OCI-LY1 (cell line): ENCODE results near the gene ZFP64.

ENCODE experiments used
- H2AFZ ChIP-seq: fragments of 200-600 bp; sonication (generic), shearing (Covaris generic); 2 replicates; pipeline ENCODE4 v1.6.0; 2014; ENCODE audit warnings: antibody characterized with exemption, mild to moderate bottlenecking, low read length
- H3F3A ChIP-seq: fragments of 200-600 bp; sonication (generic), shearing (Covaris generic); 2 replicates; pipeline ENCODE4 v1.6.0; 2014; ENCODE audit warnings: mild to moderate bottlenecking, antibody characterized with exemption, low read length, moderate library complexity; ENCODE audit not compliant: insufficient read depth
- H3K27ac ChIP-seq: fragments of 200-600 bp; sonication (generic); 2 replicates; pipeline ENCODE4 v1.5.1; 2014; ENCODE audit warnings: low read length, mixed run types, mild to moderate bottlenecking, low read depth; ENCODE audit not compliant: poor library complexity, severe bottlenecking
- H3K27me3 ChIP-seq: fragments of 200-600 bp; sonication (generic); 2 replicates; pipeline ENCODE4 v1.6.0; 2014; ENCODE audit warnings: antibody characterized with exemption, mild to moderate bottlenecking, low read length, moderate library complexity; ENCODE audit not compliant: insufficient read depth
- H3K36me3 ChIP-seq: fragments of 200-600 bp; sonication (generic); 2 replicates; pipeline ENCODE4 v1.6.1; 2014; ENCODE audit warnings: mild to moderate bottlenecking, antibody characterized with exemption, low read length, moderate library complexity, mixed read lengths; ENCODE audit not compliant: insufficient read depth
- H3K4me1 ChIP-seq: fragments of 200-600 bp; sonication (generic); 2 replicates; pipeline ENCODE4 v1.5.1; 2014; ENCODE audit warnings: mild to moderate bottlenecking, low read length, moderate library complexity; ENCODE audit not compliant: insufficient read depth, severe bottlenecking
- H3K4me2 ChIP-seq: fragments of 200-600 bp; sonication (generic), shearing (Covaris generic); 2 replicates; pipeline ENCODE4 v1.6.1; 2014; ENCODE audit warnings: low read length
- H3K4me3 ChIP-seq: fragments of 200-600 bp; sonication (generic); 2 replicates; pipeline ENCODE4 v1.5.1; 2014; ENCODE audit warnings: low read length, low read depth, mild to moderate bottlenecking, mixed read lengths; ENCODE audit not compliant: poor library complexity, severe bottlenecking
- H3K79me2 ChIP-seq: fragments of 200-600 bp; shearing (Covaris generic); 2 replicates; pipeline ENCODE4 v1.6.1; 2016; ENCODE audit warnings: mixed run types, low read length, mixed read lengths; ENCODE audit not compliant: insufficient read depth
- H3K9ac ChIP-seq: fragments of 200-600 bp; sonication (generic), shearing (Covaris generic); 2 replicates; pipeline ENCODE4 v1.6.1; 2014; ENCODE audit warnings: mild to moderate bottlenecking, low read length, mixed read lengths
- H3K9me2 ChIP-seq: fragments of 200-600 bp; sonication (generic), shearing (Covaris generic); 2 replicates; pipeline ENCODE4 v1.6.1; 2014; ENCODE audit warnings: low read depth, mild to moderate bottlenecking, low read length, mixed read lengths
- H3K9me3 ChIP-seq: fragments of 200-600 bp; shearing (Covaris generic); 2 replicates; pipeline ENCODE4 v1.6.1; 2014; ENCODE audit warnings: low read length, mixed read lengths
- H4K20me1 ChIP-seq: fragments of 200-600 bp; sonication (generic), shearing (Covaris generic); 2 replicates; pipeline ENCODE4 v1.6.0; 2016; ENCODE audit warnings: mild to moderate bottlenecking, low read length; ENCODE audit not compliant: insufficient read depth
- CTCF ChIP-seq: fragments of 200-600 bp; sonication (generic), shearing (Covaris generic); IDR thresholded peaks from 2 replicates; pipeline ENCODE4 v1.5.1; 2017; ENCODE audit warnings: mild to moderate bottlenecking, antibody characterized with exemption, low read length, moderate library complexity, mixed read lengths
- EZH2 ChIP-seq: fragments of 200-600 bp; sonication (generic), shearing (Covaris generic); IDR thresholded peaks from 2 replicates; pipeline ENCODE4 v1.8.0; 2017; ENCODE audit warnings: borderline replicate concordance, mixed run types, mild to moderate bottlenecking, antibody characterized with exemption, low read length, moderate library complexity, mixed read lengths

The ZFP64 gene

GRCh38 chr20:52204136-52204535, 12.6 kb upstream of the ZFP64 start:
- H3K27me3 ChIP-seq, result no peaks in the 10 kb centered on the region
- H3K36me3 ChIP-seq, result no peaks in the 10 kb centered on the region
- no peak overlapping the region for H2AFZ ChIP-seq
- no peaks in the 10 kb centered on the region for H4K20me1 ChIP-seq
- no peaks in the 10 kb centered on the region for H3F3A ChIP-seq
- H3K9me2 ChIP-seq, result no peaks in the 10 kb centered on the region
- TF ChIP-seq EZH2, result no peak
- no peak for TF ChIP-seq CTCF
- H3K4me1 ChIP-seq, result no peaks in the 10 kb centered on the region
- H3K79me2 ChIP-seq, result no peaks in the 10 kb centered on the region
- no peak overlapping the region for H3K27ac ChIP-seq
- H3K4me2 ChIP-seq, result no peak overlapping the region
- H3K4me3 ChIP-seq, result no peak overlapping the region
- H3K9ac ChIP-seq, result no peak overlapping the region
- no peaks in the 10 kb centered on the region for H3K9me3 ChIP-seq

- H3K27ac ChIP-seq, result no peak overlapping the region
Observed at GRCh38 chr20:52201395-52201794, 9.8 kb upstream of the ZFP64 start.

GRCh38 chr20:52200870-52201269, 9.3 kb upstream of the ZFP64 start:
- Histone ChIP-seq H3K4me2 (no peak overlapping the region), H3K36me3 (no peaks in the 10 kb centered on the region), H3K9me3 (no peaks in the 10 kb centered on the region), H3K27ac (no peak overlapping the region), H2AFZ (no peak overlapping the region), H3K4me1 (no peaks in the 10 kb centered on the region), H4K20me1 (no peaks in the 10 kb centered on the region), H3K27me3 (no peaks in the 10 kb centered on the region), H3K9me2 (no peaks in the 10 kb centered on the region), H3K79me2 (no peaks in the 10 kb centered on the region), H3K4me3 (no peak overlapping the region), H3K9ac (no peak overlapping the region), H3F3A (no peaks in the 10 kb centered on the region)
- TF ChIP-seq CTCF, result no peak
- no peak for TF ChIP-seq EZH2

More at GRCh38 chr20:52201395-52201794, 9.8 kb upstream of the ZFP64 start:
- Histone ChIP-seq H4K20me1 (no peaks in the 10 kb centered on the region), H3K4me1 (no peaks in the 10 kb centered on the region), H3K36me3 (no peaks in the 10 kb centered on the region), H3F3A (no peaks in the 10 kb centered on the region), H3K27me3 (no peaks in the 10 kb centered on the region), H2AFZ (no peak overlapping the region), H3K9ac (no peak overlapping the region), H3K9me2 (no peaks in the 10 kb centered on the region), H3K4me2 (no peak overlapping the region), H3K4me3 (no peak overlapping the region), H3K9me3 (no peaks in the 10 kb centered on the region), H3K79me2 (no peaks in the 10 kb centered on the region)
- no peak for TF ChIP-seq CTCF
- TF ChIP-seq EZH2, result no peak
